HG03571 (cell line): ENCODE data around the gene BTF3.
"Not testable (repeated sequence)": the region's sequence is repeated elsewhere in the genome, so short reads cannot be mapped to it uniquely, and the experiment has no call there.

Experiments used
- ATAC-seq: cut with Tn5 transposase; IDR thresholded peaks from one replicate; pipeline ENCODE4 v1.9.1; 2021; ENCODE audit not compliant: unreplicated experiment

BTF3 gene

GRCh38 chr5:73485715-73486114 lies 12.5 kb upstream of the BTF3 start:
- ATAC-seq = no peak

GRCh38 chr5:73486119-73486899 lies 11.9 kb upstream of the BTF3 start:
- no peak for ATAC-seq

- not testable (repeated sequence) for ATAC-seq
Measured at GRCh38 chr5:73487257-73487656, 11.0 kb upstream of the BTF3 start.

- ATAC-seq = no peak
Measured at GRCh38 chr5:73487815-73488214, 10.4 kb upstream of the BTF3 start.

- no peak for ATAC-seq
Measured at GRCh38 chr5:73488806-73489205, 9.4 kb upstream of the BTF3 start.

- ATAC-seq = no peak
Measured at GRCh38 chr5:73490088-73490487, 8.2 kb upstream of the BTF3 start.

- ATAC-seq = no peak
Measured at GRCh38 chr5:73491155-73491554, 7.1 kb upstream of the BTF3 start.

- ATAC-seq = no peak
Measured at GRCh38 chr5:73493421-73493820, 4.8 kb upstream of the BTF3 start.

GRCh38 chr5:73494721-73495120 lies 3.5 kb upstream of the BTF3 start:
- no peak for ATAC-seq

GRCh38 chr5:73495772-73496335 lies 2.4 kb upstream of the BTF3 start:
- ATAC-seq = no peak

GRCh38 chr5:73496984-73497457 lies 1.2 kb upstream of the BTF3 start:
- ATAC-seq = no peak

- ATAC-seq = no peak
Measured at GRCh38 chr5:73497497-73498056, 665 bp upstream of the BTF3 start.

GRCh38 chr5:73499187-73499586 lies 945 bp downstream of the BTF3 start:
- no peak for ATAC-seq

GRCh38 chr5:73499756-73500155 lies 1.5 kb downstream of the BTF3 start:
- ATAC-seq = no peak

GRCh38 chr5:73501406-73501805 lies 3.2 kb downstream of the BTF3 start:
- no peak for ATAC-seq

GRCh38 chr5:73506459-73506955 lies 8.3 kb downstream of the BTF3 start:
- ATAC-seq = no peak

- no peak for ATAC-seq
Measured at GRCh38 chr5:73507062-73507461, 8.8 kb downstream of the BTF3 start.

GRCh38 chr5:73508521-73508920 lies 10.3 kb downstream of the BTF3 start:
- not testable (repeated sequence) for ATAC-seq

- no peak for ATAC-seq
Measured at GRCh38 chr5:73513996-73514395, 15.8 kb downstream of the BTF3 start.

GRCh38 chr5:73514418-73514817 lies 16.2 kb downstream of the BTF3 start:
- ATAC-seq = no peak

- no peak for ATAC-seq
Measured at GRCh38 chr5:73515232-73515631, 17.0 kb downstream of the BTF3 start.
